HG03025 (cell line): ENCODE results near the gene EMILIN2.

Experiments
- ATAC-seq: cut with Tn5 transposase; IDR thresholded peaks from one replicate; pipeline ENCODE4 v1.9.1; 2021; ENCODE audit warnings: mild to moderate bottlenecking, moderate library complexity; ENCODE audit not compliant: unreplicated experiment, low FRiP score

EMILIN2 gene

DNA sequence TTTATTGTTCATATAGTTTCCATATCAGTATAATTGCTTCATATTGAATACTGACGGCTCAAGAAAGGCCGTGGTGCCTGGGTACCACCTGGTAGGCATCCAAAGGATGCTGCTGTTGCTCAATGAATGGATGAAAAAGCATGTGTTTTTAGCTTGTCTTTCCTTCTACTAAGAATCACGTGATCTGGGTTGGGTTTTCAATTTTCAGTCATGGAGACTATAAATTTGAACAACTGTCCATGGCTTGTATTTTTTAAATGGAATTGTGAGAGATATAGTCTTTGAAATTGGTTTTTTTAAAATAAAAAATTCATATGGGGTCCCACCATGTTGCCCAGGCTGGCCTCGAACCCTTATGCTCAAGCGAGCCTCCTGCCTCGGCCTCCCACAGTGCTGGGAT is 25.3 kb downstream of the EMILIN2 start:
- no peak for ATAC-seq

GRCh38 chr18:2874765-2875164 is 28.0 kb downstream of the EMILIN2 start:
- ATAC-seq, result no peak

DNA sequence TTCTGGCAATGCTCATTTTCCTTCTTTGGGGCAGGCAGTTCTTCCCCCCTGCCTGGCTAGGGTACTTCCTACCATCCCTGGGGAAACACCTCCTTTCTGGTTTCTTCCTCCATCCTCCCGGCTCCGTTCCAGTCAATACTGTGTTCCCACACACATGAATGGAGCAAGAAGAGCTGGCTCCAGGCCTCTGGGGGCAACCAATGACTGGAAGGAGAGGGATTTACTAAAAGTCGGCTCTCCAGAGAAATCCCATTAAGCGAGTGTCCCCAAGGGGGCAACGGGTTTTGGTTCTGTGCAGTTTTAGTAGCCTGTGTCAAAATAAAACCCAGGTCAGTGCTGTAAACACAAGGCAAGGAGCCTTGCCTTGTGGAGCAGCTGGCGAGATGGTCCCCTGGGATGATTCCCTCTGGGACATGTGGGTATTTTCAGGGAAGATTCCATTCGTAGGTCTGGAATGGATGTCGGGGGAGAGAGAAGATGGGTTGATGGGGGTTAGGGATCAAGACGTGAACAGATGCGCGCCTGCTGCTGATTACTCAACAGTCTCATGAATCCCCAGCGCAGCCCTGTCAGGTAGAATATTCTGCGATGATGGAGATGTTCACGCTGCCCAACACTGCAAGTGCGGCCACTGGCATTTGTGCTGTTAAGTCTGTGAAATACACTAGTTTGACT is 32.0 kb downstream of the EMILIN2 start:
- ATAC-seq, result no peak

- ATAC-seq, result no peak
Observed at GRCh38 chr18:2879889-2880288, 33.1 kb downstream of the EMILIN2 start.

GRCh38 chr18:2880473-2880872 is 33.7 kb downstream of the EMILIN2 start:
- ATAC-seq, result no peak

DNA sequence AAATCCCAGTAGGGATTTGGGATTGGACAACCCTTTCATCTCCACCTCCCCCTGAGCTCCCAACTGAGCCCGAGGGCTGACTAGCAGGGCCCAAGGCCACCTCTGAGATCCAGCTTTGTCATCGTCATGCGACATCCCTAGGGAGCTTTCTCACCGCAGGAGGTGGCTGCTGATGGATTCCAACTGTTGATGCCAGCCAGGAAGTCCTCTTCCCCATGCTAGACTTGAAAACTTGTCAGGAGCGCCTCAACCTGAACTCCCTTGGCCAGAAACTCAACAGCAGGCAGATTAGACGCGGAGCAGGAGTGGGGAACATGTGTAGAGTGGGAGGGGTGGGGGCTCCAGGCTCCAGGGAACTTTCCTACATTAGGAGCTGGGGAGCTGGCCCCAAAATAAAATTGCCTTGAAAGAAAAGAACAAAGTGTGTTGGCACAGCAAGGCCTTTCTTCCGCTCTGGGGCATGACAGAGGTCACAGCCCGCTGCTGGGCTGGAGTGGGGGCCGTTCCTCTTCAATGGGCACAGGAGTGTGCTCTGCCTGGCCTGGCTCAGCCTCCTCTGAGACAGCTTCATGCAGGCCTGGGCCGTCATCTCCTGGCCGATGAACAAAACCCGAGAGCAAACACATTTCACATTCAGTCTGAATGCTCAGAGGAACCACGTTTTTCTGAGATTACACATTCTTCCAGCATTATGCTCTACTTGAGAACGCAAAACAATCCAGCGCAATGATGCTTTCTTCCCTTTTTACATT is 34.5 kb downstream of the EMILIN2 start:
- no peak for ATAC-seq

DNA sequence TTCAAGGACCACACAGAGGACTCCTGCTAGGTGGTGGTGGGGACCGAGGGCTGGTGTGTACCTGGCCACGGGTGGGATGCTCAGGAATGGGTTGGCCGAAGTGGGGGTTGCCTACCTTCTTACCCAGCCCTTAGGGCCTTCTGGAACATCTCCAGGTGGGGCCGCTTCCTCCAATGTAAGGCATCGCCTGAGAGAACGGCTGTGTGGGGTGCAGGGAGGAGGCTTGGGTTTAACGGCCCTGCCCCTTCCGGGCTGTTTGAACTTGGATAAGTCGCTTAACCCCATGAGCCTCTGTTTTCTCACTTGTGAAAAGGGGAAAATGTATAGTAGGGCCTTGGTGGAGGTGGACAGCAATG is 35.0 kb downstream of the EMILIN2 start:
- no peak for ATAC-seq

DNA sequence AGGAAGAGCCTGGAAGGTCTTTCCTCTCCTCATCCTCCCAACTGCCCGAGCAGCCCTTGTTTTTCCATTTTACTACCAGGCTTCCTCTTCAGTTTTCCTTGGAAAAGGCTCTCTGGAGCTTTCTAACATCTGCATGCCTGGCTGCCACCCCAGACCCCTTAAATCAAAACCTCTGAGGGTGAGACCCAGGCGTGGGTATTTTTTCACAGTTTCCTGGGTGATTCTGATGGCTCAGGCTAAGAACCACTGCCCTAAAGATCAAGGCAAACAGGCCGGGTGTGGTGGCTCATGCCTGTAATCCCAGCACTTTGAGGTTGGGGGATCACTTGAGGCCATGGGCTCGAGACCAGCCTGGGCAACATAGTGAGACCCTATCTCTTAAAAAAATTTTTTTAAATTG is 35.4 kb downstream of the EMILIN2 start:
- ATAC-seq, result no peak

GRCh38 chr18:2883076-2883735 is 36.4 kb downstream of the EMILIN2 start:
- ATAC-seq, result no peak

- no peak for ATAC-seq
Observed at GRCh38 chr18:2884706-2885285, 38.0 kb downstream of the EMILIN2 start.

- ATAC-seq, result no peak
Observed at GRCh38 chr18:2887470-2887869, 40.7 kb downstream of the EMILIN2 start.

DNA sequence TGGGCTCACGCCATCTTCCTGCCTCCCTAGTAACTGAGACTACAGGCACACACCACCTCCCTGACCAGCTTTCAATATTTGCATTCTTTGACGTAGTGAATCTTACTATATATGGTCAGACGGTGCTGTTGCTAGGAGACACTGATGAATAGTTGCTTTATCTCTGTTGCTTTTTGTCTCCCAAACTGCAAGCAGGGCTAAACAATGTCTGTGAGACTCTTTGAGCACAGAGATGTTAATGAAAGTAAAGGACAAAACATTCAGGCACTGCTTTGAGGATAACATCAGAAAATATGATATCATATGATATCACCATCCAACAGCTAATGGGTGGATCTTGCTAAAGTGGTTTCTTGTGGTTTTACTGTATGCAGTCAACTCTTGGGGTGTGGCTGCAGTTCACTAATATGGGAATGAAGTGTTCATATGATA is 43.0 kb downstream of the EMILIN2 start:
- ATAC-seq, result no peak

DNA sequence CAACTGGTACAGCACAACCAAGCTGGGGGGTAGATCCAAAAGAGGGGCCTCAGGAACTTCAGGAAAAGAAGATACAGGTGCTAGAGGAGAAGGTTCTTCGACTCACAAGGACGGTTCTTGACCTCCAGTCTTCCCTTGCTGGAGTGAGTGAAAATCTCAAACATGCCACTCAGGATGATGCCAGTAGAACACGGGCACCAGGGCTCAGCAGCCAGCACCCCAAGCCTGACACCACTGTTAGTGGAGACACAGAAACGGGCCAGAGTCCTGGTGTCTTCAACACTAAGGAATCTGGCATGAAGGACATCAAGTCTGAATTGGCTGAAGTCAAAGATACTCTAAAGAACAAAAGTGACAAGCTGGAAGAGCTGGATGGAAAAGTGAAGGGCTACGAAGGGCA is 43.8 kb downstream of the EMILIN2 start:
- no peak for ATAC-seq

DNA sequence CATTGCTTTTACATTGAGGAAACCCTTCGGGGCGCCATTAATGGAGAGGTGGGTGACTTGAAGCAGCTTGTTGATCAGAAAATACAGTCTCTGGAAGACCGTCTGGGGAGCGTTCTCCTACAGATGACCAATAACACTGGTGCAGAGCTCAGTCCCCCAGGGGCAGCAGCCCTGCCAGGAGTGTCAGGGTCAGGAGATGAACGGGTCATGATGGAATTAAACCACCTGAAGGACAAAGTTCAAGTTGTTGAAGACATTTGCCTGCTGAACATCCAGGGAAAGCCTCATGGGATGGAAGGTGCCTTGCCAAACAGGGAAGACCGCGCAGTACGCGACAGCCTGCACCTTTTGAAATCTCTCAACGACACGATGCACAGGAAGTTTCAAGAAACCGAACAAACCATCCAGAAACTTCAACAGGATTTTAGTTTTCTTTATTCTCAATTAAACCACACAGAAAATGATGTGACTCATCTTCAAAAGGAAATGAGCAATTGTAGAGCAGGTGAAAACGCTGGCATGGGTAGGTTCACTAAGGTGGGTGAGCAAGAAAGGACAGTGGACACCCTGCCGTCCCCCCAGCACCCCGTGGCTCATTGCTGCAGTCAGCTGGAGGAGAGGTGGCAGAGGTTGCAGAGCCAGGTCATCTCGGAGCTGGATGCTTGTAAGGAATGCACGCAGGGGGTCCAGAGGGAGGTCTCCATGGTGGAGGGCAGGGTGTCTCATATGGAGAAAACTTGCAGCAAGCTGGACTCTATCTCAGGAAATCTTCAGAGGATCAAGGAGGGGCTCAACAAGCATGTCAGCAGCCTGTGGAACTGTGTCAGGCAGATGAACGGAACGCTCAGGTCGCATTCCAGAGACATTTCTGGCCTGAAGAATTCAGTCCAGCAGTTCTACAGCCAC is 45.0 kb downstream of the EMILIN2 start:
- ATAC-seq, result no peak

GRCh38 chr18:2893056-2893455 is 46.2 kb downstream of the EMILIN2 start:
- no peak for ATAC-seq

DNA sequence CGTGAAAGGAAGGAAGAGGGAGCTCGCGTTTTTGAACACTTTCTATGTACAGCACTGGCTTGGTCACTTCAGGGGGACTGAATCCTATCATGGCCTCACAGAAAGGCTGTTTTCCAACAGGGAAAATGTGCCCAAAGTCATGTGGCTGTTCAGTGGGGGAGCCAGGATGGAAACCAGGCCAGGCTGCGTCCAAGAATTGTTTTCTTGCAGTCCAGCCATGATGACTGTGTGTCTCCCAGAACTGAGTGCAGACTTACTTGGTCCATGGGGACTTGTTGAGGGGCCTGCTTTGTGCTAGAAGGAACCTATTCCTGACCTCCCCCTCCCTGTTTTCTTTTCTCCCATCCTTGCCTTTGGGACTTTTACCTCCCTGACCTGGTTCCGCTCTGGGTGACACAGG is 46.9 kb downstream of the EMILIN2 start:
- no peak for ATAC-seq

DNA sequence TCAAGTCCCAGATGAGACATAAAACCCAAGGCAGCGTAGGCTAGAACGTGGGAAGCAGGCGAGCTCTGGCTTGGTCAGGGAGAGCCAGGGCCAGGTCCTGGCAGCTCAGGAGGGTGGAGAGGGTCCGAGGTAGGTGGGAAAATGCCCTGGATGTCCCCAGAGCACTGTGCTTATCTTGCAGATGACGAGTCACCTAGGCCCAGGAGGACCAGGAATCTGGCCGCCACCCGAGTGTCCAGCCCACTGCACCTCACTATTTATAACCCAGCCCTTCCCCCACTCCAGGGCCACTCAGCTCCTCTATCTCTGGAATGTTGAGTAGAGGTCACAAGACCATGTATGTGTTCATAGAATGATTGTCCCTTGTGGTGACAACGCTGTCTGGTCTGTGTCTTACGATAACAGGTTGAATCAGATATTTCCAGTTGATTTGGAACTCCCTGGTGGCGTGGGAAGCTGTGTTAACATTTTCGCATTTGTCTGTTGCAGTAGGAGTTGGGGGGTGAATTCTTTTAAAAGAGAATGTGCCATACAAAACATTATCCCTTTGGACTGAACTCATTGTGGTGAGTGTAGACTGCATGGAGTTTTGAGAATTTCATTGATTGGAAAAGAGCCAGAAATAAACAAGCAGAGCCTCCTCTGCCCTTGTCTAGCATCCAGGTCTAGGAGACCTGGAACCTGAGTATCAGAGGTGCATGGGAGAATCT is 47.5 kb downstream of the EMILIN2 start:
- ATAC-seq, result no peak

- ATAC-seq, result no peak
Observed at GRCh38 chr18:2894841-2895370, 48.1 kb downstream of the EMILIN2 start.

GRCh38 chr18:2895391-2895790 is 48.6 kb downstream of the EMILIN2 start:
- ATAC-seq, result no peak

DNA sequence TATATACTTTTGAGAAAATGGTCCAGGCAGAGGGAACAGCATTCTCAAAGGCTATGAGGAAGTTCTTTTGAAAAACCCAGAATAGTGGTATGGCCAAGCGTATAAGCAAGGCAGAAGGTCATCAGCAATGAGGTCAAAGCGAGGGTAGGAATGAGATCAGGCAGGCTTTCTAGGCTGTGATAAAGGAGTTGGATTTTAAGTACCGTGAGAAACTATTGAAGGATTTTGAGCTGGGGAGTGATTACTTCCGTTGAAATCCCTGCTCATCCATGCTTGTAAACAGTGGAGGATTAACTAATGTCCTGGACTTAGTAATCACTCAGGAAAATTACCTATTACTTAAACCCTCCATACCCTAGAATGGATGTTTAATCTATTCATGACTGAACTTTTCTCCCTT is 50.2 kb downstream of the EMILIN2 start:
- ATAC-seq, result no peak
